Measurements from ENCODE around the gene CCDC116. TPM values are rescaled to one million over a fixed set of nuclear protein-coding genes. Genes with fewer than 3 reads are reported as not detected.
"Not testable (repeated sequence)": the region's sequence is repeated elsewhere in the genome, so short reads cannot be mapped to it uniquely, and the experiment has no call there.

Gene CCDC116
- total RNA-seq, 4 donors from 2014 or later, result 0.22 to 2.0 (median 0.36) TPM

DNA sequence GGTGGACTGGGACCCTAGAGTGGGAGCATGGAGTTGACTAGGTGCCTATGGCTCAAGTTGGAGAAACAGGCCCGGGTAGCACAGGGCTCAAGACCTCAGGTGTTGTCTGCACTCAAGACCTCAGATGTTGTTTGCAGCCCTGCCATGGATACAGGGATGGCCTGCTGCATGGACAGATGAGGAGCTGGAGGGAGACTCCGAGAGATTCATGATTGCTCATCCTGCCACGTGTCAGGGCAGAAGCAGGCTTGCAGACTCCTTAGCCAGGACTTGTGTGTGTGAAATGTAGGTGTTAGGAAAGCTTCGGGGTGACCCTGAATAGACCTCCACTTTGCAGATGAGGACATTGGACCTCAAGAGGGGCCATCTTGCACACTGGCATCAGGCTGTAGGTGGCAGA lies 921 bp downstream of the CCDC116 start:
- 91 to 93% methylated on average over 4 of the region's 4 CpGs for WGBS, 2 donors
- H3K4me3 ChIP-seq, result no peak overlapping the region
- TF ChIP-seq POLR2A (IDR thresholded peaks at IDR 0.05) (no peak), EP300 (IDR thresholded peaks at IDR 0.05) (no peak), CTCF (IDR thresholded peaks at IDR 0.05) (no peak)

DNA sequence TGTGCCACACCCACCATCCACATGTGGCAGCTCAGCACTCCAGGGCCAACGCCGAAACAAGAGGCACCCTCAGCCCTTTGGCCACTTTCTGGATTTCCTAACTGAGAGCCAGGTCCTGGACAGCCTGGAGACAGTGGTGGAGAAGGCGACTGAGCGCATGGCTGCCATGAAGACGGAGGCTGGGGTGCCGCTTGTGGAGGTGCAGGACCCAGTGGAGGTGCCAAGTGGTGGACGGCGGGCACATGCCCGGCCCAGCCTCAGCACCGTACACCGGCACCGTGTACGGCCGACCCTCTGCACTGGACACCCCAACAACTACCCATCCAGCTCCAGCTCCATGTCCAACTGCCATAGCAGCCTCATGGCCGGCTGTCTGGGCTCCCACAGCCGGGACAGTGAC lies 1.5 kb downstream of the CCDC116 start:
- no peaks in the 10 kb centered on the region for H3K9me3 ChIP-seq
- H3K4me1 ChIP-seq, result peaks cover 0 to 8% (median under 1%) of the 10 kb centered on the region in 4 donors
- no peak overlapping the region for H3K4me3 ChIP-seq
- no peaks in the 10 kb centered on the region for H3K27me3 ChIP-seq
- no peak for DNase-seq (ENCODE audit: low spot score in 2 of 2)
- TF ChIP-seq EP300 (IDR thresholded peaks at IDR 0.05), result no peak
- TF ChIP-seq CTCF (IDR thresholded peaks at IDR 0.05), result no peak
- TF ChIP-seq POLR2A (IDR thresholded peaks at IDR 0.05), result no peak
- peaks cover 0 to 7% (median 0%) of the 10 kb centered on the region in 3 donors for H3K36me3 ChIP-seq
- no peak overlapping the region for H3K27ac ChIP-seq
- WGBS, 2 donors, result 94 to 96% methylated on average over 14 to 16 of the region's 16 CpGs

More for the DNA sequence above, 921 bp downstream of the CCDC116 start:
- H3K36me3 ChIP-seq, result peaks cover 0 to 7% (median 0%) of the 10 kb centered on the region in 3 donors
- no peak overlapping the region for H3K27ac ChIP-seq
- H3K4me1 ChIP-seq, result peaks cover 0 to 14% (median 4%) of the 10 kb centered on the region in 4 donors
- DNase-seq (ENCODE audit: low spot score in 2 of 2), result no peak
- H3K9me3 ChIP-seq, result no peaks in the 10 kb centered on the region
- H3K27me3 ChIP-seq, result no peaks in the 10 kb centered on the region

GRCh38 chr22:21634844-21635243 lies 2.3 kb downstream of the CCDC116 start:
- H3K9me3 ChIP-seq, result no peaks in the 10 kb centered on the region
- no peak overlapping the region for H3K27ac ChIP-seq

GRCh38 chr22:21635771-21636510 lies 3.4 kb downstream of the CCDC116 start:
- H3K27ac ChIP-seq, result no peak overlapping the region
- TF ChIP-seq EP300 (IDR thresholded peaks at IDR 0.05), result no peak
- TF ChIP-seq POLR2A (IDR thresholded peaks at IDR 0.05), result no peak
- TF ChIP-seq CTCF (IDR thresholded peaks at IDR 0.05), result no peak
- no peaks in the 10 kb centered on the region for H3K27me3 ChIP-seq
- no peak for DNase-seq (ENCODE audit: low spot score in 2 of 2)
- H3K4me3 ChIP-seq, result no peak overlapping the region
- 80 to 84% methylated on average over 13 to 15 of the region's 15 CpGs for WGBS, 2 donors
- H3K9me3 ChIP-seq, result no peaks in the 10 kb centered on the region
- H3K4me1 ChIP-seq, result peaks cover 0 to 1% (median 0%) of the 10 kb centered on the region in 4 donors
- peaks cover 0 to 7% (median 0%) of the 10 kb centered on the region in 3 donors for H3K36me3 ChIP-seq

More at GRCh38 chr22:21634844-21635243, 2.3 kb downstream of the CCDC116 start:
- Histone ChIP-seq H3K27me3 (no peaks in the 10 kb centered on the region), H3K36me3 (peaks cover 0 to 7% (median 0%) of the 10 kb centered on the region in 3 donors), H3K4me1 (peaks cover 0 to 4% (median 0%) of the 10 kb centered on the region in 4 donors), H3K4me3 (no peak overlapping the region)
- DNase-seq (ENCODE audit: low spot score in 2 of 2), result no peak
- WGBS, 2 donors, result 82 to 85% methylated on average over 19 of the region's 19 CpGs
- TF ChIP-seq POLR2A (IDR thresholded peaks at IDR 0.05) (no peak), CTCF (IDR thresholded peaks at IDR 0.05) (no peak), EP300 (IDR thresholded peaks at IDR 0.05) (no peak)

DNA sequence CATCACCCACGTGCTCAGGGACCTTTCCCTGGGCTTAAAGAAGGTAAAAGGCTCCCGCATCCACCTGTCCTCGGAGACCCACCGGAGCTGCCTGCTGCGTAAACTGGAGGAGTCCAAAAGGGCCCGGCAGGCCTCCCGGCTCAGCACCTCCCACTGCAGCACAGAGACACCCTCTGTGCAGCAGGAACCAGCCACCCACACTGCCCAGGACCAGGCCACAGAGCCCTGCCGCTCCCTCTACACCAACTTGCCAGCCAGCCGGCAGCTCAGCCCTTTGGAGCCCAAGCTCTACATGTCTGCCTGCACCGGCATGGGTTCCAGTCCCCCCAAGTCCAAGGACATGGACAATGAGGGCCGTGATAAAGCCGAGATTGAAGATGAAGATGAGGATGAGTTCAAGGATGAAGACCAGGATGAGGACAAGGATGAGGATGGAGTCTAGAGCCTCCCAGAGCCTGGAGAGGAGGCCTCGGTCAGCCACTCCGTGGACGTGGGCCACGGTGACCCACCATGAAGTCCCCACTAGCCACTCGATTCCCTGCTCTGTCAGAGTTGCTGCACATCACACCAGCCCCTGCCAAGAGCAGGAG lies 4.2 kb downstream of the CCDC116 start:
- Histone ChIP-seq H3K27me3 (no peaks in the 10 kb centered on the region), H3K27ac (no peak overlapping the region), H3K4me1 (peaks cover 0 to 9% (median 3%) of the 10 kb centered on the region in 4 donors), H3K36me3 (peaks cover 0 to 7% (median 0%) of the 10 kb centered on the region in 3 donors), H3K9me3 (no peaks in the 10 kb centered on the region), H3K4me3 (no peak overlapping the region)
- no peak for DNase-seq (ENCODE audit: low spot score in 2 of 2)
- TF ChIP-seq POLR2A (IDR thresholded peaks at IDR 0.05) (no peak), EP300 (IDR thresholded peaks at IDR 0.05) (no peak), CTCF (IDR thresholded peaks at IDR 0.05) (no peak)
- 83 to 91% methylated on average over 17 of the region's 17 CpGs for WGBS, 2 donors

GRCh38 chr22:21637450-21637849 lies 4.9 kb downstream of the CCDC116 start:
- H3K4me1 ChIP-seq, result peaks cover 0 to 11% (median 4%) of the 10 kb centered on the region in 4 donors
- H3K9me3 ChIP-seq; H3K27ac ChIP-seq; H3K4me3 ChIP-seq; H3K27me3 ChIP-seq; H3K36me3 ChIP-seq; DNase-seq (ENCODE audit: low spot score in 2 of 2): not testable (repeated sequence)
- WGBS, 2 donors, result 87 to 97% methylated on average over 2 of the region's 2 CpGs

Data from tibial nerve (tissue), 4 donors.